HepG2 (cell line): Measurements from ENCODE around the gene MAP3K2. TPM values are rescaled to one million over a fixed set of nuclear protein-coding genes. Genes with fewer than 3 reads are reported as not detected.
A peak's percentile ranks its signal among the peaks of the same experiment; 100 is the strongest.

Experiments
- ARID4A ChIP-seq: sonication (generic); formaldehyde crosslinking; IDR thresholded peaks from 2 replicates; pipeline ENCODE4 v1.5.0; 2020; ENCODE audit warnings: mild to moderate bottlenecking, missing genetic modification reagents, borderline replicate concordance
- DBP ChIP-seq: sonication (generic); formaldehyde crosslinking; IDR thresholded peaks from 2 replicates; pipeline ENCODE4 v1.4.0; 2020; ENCODE audit warnings: missing genetic modification reagents; ENCODE audit errors: not compliant biosample characterization
- NR0B2 ChIP-seq: sonication (generic); formaldehyde crosslinking; IDR thresholded peaks from 2 replicates; pipeline ENCODE4 v1.4.0; 2020; ENCODE audit warnings: mild to moderate bottlenecking, missing genetic modification reagents
- TEAD2 ChIP-seq: sonication (generic); formaldehyde crosslinking; IDR thresholded peaks from 2 replicates; pipeline ENCODE4 v1.9.0; 2021; ENCODE audit warnings: missing genetic modification reagents
- ZBTB25 ChIP-seq: IDR thresholded peaks from 2 replicates; pipeline ENCODE4 v1.6.1; 2018; ENCODE audit warnings: missing genetic modification reagents
- ZMAT3 ChIP-seq: sonication (generic); formaldehyde crosslinking; conservative IDR thresholded peaks from 2 replicates; pipeline ENCODE4 v1.7.0; 2021; ENCODE audit warnings: missing genetic modification reagents
- ZNF430 ChIP-seq: sonication (generic); formaldehyde crosslinking; IDR thresholded peaks from 2 replicates; pipeline ENCODE4 v1.9.0; 2021; ENCODE audit warnings: mild to moderate bottlenecking, missing genetic modification reagents
- ZNF484 ChIP-seq: sonication (generic); formaldehyde crosslinking; IDR thresholded peaks from 2 replicates; pipeline ENCODE4 v1.5.1; 2020; ENCODE audit warnings: mild to moderate bottlenecking, low read depth, missing genetic modification reagents, borderline replicate concordance
- ZNF687 ChIP-seq: sonication (generic); formaldehyde crosslinking; IDR thresholded peaks from 2 replicates; pipeline ENCODE4 v1.5.1; 2020; ENCODE audit warnings: mild to moderate bottlenecking, missing genetic modification reagents, moderate library complexity
- ZXDC ChIP-seq: sonication (generic); formaldehyde crosslinking; IDR thresholded peaks from 2 replicates; pipeline ENCODE4 v1.5.0; 2020; ENCODE audit warnings: mild to moderate bottlenecking, missing genetic modification reagents
- polyA plus RNA-seq, 8 experiments: library from polyadenylated mRNA; depleted of rRNA in 3 of 8; stranded (reverse) in 7 of 8; unstranded in 1 of 8; fragments of >200 nt; fragmentation: Illumina TruSeq in 4 of 8; extraction: Trizol in 4 of 8; gene quantifications; 2 replicates each; pipeline versions ENCODE4 v1.2.1 to v1.2.3, GENCODE V29; 2011 to 2016; ENCODE audit warnings: low read depth in 4 of 8, missing spikeins in 1 of 8, mixed read lengths in 1 of 8; ENCODE audit not compliant: insufficient read depth in 1 of 8
- total RNA-seq, 5 experiments: library from RNA; depleted of rRNA; stranded (reverse); fragments of >200 nt; fragmentation: Illumina TruSeq; extraction: Trizol; gene quantifications; 2 replicates each; pipeline ENCODE4 v1.2.3, GENCODE V29; 2016; ENCODE audit warnings: low read depth in 1 of 5

The MAP3K2 gene
- total and polyA plus RNA-seq, 2 of the 13 experiments (the other 11 are each of a cell fraction or from before 2014, with no cell fraction given), result 12.2 to 37.2 TPM

GRCh38 chr2:127386764-127387654 is 766 bp downstream of the MAP3K2 start (continued):
- 0 out of 2 replicates have a peak, but pooled peaks have one; percentile 45 for TF ChIP-seq NR0B2 (CRISPR knock-in tag)
- peak; percentile 92 for TF ChIP-seq ARID4A (CRISPR knock-in tag)
- TF ChIP-seq ZBTB25 (CRISPR knock-in tag), result peak; percentile 22
- peak; percentile 72; the same call in 1 of the 2 replicates for TF ChIP-seq ZNF687 (CRISPR knock-in tag)
- TF ChIP-seq TEAD2, result no peak
- no peak for TF ChIP-seq ZXDC (CRISPR knock-in tag)
- no peak for TF ChIP-seq ZMAT3 (CRISPR knock-in tag)
- no peak for TF ChIP-seq DBP
- TF ChIP-seq ZNF430 (CRISPR knock-in tag), result peak; percentile 76
- no peak for TF ChIP-seq ZNF484 (CRISPR knock-in tag)
